ENCODE results near the gene TUBB4B.

TUBB4B gene

DNA sequence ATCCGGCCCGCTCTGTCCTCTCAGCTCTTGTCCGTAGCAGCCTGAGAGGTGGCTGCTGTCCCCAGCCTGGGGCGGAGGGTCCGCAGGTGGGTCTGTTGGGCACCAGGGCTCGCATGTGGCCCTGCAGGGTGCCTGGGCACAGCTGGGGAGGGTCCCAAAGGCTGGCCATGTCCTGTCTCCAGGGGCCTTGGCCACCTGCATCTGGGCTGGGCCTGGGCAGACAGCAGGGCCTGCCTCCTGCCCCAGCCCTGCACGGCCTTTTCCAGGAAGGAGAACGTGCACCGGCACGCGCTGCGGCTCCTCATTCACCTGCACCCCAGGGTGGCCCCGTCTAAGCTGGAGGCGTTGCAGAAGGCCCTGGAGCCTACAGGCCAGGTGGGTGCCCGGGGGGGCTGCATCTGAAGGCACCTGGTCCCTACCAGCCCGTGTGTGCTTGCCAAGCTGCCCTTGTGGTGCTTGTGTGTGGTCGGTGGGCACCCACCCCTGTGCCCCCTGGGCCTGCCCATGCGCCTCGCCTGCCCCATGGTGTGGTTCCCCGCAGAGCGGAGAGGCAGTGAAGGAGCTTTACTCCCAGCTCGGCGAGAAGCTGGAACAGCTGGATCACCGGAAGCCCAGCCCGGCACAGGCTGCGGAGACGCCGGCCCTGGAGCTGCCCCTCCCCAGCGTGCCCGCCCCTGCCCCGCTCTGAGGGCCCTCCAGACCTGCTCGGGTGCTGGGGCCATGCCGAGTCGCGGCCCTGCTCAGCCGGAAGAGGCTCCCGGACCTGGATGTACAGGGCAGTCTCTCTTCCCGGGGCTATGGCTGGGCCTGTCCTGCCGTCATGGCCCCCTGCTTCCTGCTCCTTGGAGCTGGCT is 31.4 kb downstream of the TUBB4B start:
- DNase-seq (ENCODE audit: low spot score), result no peak

DNA sequence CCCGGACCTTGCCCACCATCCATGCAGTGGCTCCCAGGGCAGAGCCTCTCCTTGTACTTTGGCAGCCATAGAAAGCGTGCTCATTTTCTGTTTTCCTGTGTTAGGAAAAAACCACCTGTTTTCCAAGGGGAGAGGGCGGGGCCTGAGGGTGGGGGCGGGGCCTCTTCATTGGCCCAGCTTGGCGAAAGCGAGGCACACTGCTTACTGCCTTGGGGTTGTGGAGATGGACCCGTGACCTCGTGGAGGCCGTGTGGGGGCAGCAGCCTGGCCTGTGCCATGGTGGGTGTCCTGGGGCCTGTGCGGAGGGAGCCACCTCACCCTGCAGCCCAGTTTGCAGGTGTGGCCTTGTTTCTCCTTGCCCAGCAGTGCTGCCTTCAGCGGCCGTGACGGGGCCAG is 32.0 kb downstream of the TUBB4B start:
- no peak for DNase-seq (ENCODE audit: low spot score)

GRCh38 chr9:137273611-137274320 is 32.7 kb downstream of the TUBB4B start:
- DNase-seq (ENCODE audit: low spot score), result no peak

- DNase-seq (ENCODE audit: low spot score), result no peak
These were observed 34.1 kb downstream of the TUBB4B start for GRCh38 chr9:137275203-137275587.

DNA sequence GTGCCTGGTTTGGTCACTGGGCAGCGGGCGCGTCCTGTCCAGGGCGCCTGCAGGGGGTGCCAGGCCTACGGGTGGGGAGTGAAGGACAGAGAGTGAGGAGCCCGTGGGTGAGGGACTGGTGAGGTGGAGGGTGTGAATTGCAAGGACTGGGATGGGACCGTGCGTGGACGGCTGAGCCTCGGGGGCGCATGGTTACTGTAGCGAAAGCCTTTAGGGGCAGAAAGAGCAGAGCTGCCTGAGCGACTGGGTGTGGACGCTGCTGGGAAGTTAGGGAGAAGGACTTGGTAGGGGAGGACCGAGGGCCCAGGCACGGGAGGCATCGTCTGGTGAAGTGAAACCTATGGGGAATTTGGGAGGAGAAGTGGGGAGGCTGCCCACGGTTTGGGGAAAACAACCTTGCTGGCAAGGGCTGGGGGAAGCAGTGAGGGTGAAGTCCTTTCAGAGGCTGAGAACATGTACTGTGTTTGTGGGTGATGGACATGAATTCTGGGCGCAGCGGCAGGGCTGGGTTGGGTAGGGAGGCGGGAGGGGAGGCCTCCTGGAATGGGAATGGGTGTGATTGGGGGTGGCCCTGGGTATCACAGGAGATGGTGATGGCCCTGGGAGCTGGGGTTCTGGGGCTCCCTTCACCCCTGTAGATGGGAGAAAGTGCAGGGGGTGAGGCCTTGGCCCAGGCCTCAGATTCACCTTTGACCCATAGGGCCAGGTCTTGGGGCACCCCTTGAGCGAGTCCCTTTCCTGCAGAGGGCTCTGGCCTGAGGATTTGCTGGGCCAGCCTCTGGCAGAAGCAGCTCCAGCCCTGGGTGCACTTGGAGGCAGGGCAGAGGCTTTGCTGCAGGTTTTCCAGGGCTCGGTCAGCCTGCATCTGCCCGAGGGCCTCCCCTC is 34.7 kb downstream of the TUBB4B start:
- no peak for DNase-seq (ENCODE audit: low spot score)

- DNase-seq (ENCODE audit: low spot score), result no peak
These were observed 35.6 kb downstream of the TUBB4B start for GRCh38 chr9:137276473-137277328.

DNA sequence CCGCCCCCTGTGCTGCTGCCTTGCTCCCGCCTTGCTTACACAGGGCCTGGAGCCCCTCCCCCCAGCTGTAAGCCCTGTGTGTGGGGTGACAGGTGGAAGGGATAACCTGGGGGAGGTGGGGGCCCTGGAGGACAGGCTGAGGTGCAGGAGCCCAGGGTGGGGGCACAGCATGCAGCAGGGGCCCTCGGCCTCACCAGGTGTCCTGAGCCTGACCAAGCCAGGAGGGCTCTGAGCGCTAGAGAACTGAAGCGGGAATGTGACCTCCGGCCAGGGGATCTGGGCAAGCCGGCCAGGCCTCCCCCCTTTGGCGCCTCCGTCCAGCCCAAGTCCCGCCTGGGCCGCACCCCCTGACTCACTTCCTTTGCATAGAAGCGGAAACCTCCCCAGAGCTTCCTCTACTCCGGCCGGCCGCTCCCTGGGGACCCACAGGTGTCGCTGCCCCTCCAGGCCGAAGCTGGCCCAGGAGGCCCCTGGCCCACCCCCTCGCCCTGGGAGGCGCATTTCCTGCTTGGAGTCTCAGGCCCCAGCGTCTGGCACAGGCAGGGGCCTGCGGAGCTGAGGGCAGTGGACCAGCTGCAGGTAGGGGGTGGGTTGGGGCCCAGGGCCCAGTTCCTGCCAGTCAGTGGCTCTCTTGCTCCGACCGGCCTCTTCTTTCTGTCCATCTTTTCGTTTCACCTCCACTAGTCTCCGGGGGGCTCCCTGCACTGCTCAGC is 36.4 kb downstream of the TUBB4B start, which contains the start of gene TOR4A:
Gene TOR4A (plus strand): TSS at position 398 of the 713 bp plus-strand sequence. CDS start 964 bp downstream, outside the sequence.
- DNase-seq (ENCODE audit: low spot score), result peak; percentile 85

GRCh38 chr9:137278061-137278701 is 37.1 kb downstream of the TUBB4B start:
- no peak for DNase-seq (ENCODE audit: low spot score)

DNA sequence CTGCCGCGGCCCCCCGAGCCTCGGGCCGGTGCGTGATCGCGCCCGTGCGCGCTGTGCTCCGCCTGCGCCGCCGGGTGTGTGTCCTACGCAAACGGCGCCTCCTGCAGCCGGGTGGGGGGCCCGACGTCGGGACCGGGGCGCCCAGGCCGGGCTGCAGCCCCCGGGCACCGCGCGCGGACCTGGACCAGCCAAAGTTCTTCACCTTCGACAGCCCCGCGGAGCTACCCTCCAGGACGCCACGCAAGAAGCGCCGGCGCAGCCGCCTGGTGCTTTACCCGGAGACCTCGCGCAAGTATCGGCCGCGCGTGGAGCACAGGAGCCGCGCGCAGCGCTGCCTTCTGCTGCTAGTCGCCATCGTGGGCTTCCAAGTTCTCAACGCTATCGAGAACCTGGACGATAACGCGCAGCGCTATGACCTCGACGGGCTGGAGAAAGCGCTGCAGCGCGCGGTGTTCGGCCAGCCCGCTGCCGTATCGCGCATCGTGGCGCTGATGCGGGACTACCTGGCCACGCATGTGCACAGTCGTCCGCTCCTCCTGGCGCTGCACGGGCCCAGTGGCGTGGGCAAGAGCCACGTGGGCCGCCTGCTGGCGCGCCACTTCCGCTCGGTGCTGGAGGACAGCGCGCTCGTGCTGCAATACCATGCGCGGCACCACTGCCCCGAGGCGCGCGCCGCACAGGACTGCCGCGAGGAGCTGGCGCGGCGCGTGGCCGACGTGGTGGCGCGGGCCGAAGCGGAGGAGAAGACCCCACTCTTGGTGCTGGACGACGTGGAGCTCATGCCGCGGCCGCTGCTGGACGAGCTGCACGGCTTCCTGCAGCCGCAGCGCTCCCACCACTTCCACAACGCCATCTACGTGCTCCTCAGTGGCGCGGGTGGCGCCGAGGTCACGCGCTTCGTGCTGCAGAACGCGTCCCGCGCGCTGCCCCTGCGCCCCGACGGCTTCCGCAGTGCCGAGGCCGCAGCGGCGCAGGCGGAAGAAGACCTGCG is 37.9 kb downstream of the TUBB4B start:
- no peak for DNase-seq (ENCODE audit: low spot score)

- no peak for DNase-seq (ENCODE audit: low spot score)
These were observed 38.8 kb downstream of the TUBB4B start for GRCh38 chr9:137279741-137280473.

DNA sequence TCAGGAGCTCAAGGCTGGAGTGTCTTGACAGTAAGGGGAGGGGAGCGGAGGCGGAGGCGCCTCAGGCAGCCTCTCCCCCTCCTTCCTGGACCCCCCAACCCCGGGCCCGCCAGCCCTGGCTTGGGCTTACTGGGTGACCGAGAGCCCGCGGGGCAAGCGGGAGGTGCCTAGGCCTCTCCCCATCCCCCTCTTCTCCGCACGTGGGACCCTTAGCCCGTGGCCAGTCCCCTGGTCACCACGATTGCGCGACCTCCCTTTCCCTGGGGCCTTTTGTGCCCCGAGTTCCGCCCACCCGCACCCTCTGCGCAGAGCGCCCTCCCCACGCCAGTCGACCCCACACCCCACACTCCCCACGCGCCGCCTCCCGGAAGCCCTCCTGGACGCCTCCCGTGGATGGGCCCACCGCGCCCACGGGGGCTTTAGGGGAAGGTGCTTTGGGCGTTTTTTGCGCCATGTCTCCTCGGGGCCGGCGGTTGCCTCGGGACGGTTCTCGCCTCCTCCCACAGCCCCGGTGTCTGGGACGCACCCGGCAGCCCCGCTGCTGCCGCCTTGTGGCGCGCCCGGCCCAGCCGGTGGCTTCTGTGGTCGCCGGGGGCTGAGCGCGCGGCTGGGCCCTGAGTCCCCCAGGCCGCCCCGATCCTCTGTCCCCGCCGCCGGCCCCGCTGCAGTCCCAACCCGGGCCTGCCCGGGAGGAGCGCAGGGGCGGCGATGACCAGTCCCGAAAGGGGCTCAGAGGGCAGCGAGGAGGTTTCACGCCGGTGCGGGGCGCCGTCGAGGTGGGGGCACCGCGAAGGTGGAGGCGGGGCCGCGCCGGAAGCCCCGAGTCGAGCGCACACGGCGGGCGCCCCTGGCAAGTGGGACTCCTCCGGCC is 39.6 kb downstream of the TUBB4B start:
- peak; percentile 71 for DNase-seq (ENCODE audit: low spot score)

DNA sequence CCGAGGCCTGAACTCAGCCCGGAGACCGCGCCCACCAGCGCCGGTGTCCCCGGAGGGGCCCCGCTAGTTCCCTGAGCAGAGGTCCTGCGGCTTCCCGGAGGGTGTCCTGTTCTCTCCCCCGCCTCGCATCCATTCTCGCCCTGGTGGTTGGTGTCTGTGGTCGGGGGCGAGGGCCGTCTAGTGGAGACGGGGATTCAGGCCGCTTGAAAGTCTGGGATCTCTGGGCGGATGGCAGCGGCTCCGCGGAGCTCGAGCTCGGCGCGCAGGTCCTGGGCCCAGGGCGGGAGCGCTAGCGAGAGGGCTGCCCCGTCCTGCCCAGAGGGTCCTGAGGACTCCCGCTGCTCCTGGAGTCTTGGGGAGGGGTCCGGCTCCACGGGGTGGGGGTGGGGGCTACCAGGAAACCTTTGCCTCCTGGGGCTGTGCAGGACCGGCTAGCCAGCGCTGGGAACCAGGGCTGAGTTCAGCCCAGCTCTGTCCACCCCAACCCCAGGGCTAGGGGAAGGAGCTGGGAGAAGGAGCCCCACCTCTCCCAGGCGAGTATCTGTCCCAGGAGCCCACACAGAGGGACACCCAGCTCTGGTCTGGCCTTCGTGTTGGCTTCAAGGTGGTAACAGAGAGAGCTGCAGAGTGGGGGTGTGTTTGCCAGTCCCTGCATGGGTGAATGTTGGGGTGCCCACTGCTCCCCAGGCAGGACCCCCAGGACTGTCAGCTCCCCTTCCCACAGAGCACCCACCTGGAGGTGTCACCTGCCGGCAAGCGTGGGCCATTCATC is 40.4 kb downstream of the TUBB4B start:
- DNase-seq (ENCODE audit: low spot score), result no peak

DNA sequence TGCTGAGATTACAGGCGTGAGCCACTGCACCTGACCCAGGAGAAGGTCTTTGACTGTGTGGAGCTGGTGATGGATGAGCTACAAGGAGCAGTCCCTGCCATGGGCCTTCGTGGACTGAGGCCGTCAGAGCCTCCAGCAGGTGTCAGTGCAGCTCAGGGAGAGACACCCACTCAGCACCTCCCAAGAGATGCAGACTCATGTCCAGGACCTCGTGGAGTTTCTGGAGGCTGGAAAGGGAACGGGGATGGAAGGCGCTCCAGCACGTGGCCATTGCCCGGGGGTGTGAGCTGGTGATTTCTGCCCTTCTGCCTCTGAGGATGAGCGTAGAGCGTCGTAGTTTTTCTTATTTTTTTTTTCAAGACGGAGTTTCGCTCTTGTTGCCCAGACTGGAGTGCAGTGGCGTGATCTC is 45.9 kb downstream of the TUBB4B start:
- DNase-seq (ENCODE audit: low spot score), result peak; percentile 60

- DNase-seq (ENCODE audit: low spot score), result no peak
These were observed 52.0 kb downstream of the TUBB4B start for GRCh38 chr9:137293094-137293481.

All from AG20443 (cell line).